H1 (cell line): ENCODE measurements around the gene RNF168. TPM values are rescaled to one million over a fixed set of nuclear protein-coding genes. Genes with fewer than 3 reads are reported as not detected.

ENCODE experiments used
- HDAC2 ChIP-seq, 2 experiments: fragments of 300-600 bp in 1 of 2; sonication (generic) in 1 of 2; IDR thresholded peaks; 2 replicates each; pipeline ENCODE4 v1.6.1; 2011 to 2012; ENCODE audit warnings: low read depth in 2 of 2, low read length in 2 of 2, mild to moderate bottlenecking in 2 of 2, moderate library complexity in 2 of 2, borderline replicate concordance in 1 of 2, inconsistent platforms in 1 of 2
- TAF1 ChIP-seq: IDR thresholded peaks from 2 replicates; pipeline ENCODE4 v1.6.1; 2011; ENCODE audit warnings: mild to moderate bottlenecking, low read depth, low read length
- TCF12 ChIP-seq: IDR thresholded peaks from 2 replicates; pipeline ENCODE4 v1.6.1; 2011; ENCODE audit warnings: low read depth, mild to moderate bottlenecking, low read length
- polyA plus RNA-seq, 7 experiments: library from polyadenylated mRNA; depleted of rRNA in 3 of 7; stranded (reverse) in 5 of 7; unstranded in 2 of 7; fragments of >200 nt in 5 of 7; fragments of 200-250 nt in 2 of 7; gene quantifications; 1 replicate in 5 of 7; 2 replicates in 1 of 7; 4 replicates in 1 of 7; pipeline versions ENCODE4 v1.2.1 to v1.2.3, GENCODE V29; 2011 to 2013; ENCODE audit warnings: missing spikeins in 2 of 7, mixed read lengths in 2 of 7
- total RNA-seq: library from RNA; stranded (reverse); fragmentation: NEBNext Ultra II Directional; extraction: Animal tissue kit (Norgen Biotek cat#: 25700); gene quantifications from 2 replicates; pipeline ENCODE4 v1.2.1, GENCODE V29; 2021
- TF ChIP-seq, protein P1 (sequence below): fragments of 300-600 bp; sonication (generic); IDR thresholded peaks from 2 replicates; pipeline ENCODE4 v1.7.1; 2012; ENCODE audit warnings: low read length, moderate library complexity, mild to moderate bottlenecking, inconsistent platforms; ENCODE audit not compliant: insufficient replicate concordance
- TF ChIP-seq, protein P2 (sequence below): IDR thresholded peaks from 2 replicates; pipeline ENCODE4 v1.6.1; 2011; ENCODE audit warnings: low read length, improper control_type of control experiment

Gene RNF168
- total and polyA plus RNA-seq, 2 of the 8 experiments (the other 6 are each of a cell fraction or from before 2014, with no cell fraction given): 6.3 to 63.5 TPM

DNA sequence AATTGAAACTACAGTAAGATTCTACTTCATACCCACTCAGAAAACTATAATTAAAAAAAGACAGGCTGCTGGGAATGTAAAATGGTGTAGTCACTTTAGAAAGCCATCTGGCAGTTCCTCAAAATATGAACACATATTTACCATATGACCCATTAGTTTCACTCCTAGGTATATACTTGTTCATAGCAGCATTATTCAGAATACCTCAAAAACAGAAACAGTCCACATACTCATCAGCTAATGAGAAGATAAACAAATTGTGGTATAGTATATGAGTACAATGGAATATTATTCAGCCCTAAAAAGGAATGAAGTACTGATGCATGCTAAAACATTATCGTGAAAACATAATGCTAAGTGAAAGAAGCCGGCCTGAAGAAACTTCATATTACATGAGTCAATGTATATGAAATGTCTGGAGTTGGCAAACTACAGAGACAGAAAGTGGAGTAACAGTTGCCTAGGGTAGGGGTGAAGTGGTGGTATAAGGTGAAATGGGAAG, 41.0 kb upstream of the RNF168 start (continued):
- no peak for TF ChIP-seq TAF1
- TF ChIP-seq, protein P1, sequence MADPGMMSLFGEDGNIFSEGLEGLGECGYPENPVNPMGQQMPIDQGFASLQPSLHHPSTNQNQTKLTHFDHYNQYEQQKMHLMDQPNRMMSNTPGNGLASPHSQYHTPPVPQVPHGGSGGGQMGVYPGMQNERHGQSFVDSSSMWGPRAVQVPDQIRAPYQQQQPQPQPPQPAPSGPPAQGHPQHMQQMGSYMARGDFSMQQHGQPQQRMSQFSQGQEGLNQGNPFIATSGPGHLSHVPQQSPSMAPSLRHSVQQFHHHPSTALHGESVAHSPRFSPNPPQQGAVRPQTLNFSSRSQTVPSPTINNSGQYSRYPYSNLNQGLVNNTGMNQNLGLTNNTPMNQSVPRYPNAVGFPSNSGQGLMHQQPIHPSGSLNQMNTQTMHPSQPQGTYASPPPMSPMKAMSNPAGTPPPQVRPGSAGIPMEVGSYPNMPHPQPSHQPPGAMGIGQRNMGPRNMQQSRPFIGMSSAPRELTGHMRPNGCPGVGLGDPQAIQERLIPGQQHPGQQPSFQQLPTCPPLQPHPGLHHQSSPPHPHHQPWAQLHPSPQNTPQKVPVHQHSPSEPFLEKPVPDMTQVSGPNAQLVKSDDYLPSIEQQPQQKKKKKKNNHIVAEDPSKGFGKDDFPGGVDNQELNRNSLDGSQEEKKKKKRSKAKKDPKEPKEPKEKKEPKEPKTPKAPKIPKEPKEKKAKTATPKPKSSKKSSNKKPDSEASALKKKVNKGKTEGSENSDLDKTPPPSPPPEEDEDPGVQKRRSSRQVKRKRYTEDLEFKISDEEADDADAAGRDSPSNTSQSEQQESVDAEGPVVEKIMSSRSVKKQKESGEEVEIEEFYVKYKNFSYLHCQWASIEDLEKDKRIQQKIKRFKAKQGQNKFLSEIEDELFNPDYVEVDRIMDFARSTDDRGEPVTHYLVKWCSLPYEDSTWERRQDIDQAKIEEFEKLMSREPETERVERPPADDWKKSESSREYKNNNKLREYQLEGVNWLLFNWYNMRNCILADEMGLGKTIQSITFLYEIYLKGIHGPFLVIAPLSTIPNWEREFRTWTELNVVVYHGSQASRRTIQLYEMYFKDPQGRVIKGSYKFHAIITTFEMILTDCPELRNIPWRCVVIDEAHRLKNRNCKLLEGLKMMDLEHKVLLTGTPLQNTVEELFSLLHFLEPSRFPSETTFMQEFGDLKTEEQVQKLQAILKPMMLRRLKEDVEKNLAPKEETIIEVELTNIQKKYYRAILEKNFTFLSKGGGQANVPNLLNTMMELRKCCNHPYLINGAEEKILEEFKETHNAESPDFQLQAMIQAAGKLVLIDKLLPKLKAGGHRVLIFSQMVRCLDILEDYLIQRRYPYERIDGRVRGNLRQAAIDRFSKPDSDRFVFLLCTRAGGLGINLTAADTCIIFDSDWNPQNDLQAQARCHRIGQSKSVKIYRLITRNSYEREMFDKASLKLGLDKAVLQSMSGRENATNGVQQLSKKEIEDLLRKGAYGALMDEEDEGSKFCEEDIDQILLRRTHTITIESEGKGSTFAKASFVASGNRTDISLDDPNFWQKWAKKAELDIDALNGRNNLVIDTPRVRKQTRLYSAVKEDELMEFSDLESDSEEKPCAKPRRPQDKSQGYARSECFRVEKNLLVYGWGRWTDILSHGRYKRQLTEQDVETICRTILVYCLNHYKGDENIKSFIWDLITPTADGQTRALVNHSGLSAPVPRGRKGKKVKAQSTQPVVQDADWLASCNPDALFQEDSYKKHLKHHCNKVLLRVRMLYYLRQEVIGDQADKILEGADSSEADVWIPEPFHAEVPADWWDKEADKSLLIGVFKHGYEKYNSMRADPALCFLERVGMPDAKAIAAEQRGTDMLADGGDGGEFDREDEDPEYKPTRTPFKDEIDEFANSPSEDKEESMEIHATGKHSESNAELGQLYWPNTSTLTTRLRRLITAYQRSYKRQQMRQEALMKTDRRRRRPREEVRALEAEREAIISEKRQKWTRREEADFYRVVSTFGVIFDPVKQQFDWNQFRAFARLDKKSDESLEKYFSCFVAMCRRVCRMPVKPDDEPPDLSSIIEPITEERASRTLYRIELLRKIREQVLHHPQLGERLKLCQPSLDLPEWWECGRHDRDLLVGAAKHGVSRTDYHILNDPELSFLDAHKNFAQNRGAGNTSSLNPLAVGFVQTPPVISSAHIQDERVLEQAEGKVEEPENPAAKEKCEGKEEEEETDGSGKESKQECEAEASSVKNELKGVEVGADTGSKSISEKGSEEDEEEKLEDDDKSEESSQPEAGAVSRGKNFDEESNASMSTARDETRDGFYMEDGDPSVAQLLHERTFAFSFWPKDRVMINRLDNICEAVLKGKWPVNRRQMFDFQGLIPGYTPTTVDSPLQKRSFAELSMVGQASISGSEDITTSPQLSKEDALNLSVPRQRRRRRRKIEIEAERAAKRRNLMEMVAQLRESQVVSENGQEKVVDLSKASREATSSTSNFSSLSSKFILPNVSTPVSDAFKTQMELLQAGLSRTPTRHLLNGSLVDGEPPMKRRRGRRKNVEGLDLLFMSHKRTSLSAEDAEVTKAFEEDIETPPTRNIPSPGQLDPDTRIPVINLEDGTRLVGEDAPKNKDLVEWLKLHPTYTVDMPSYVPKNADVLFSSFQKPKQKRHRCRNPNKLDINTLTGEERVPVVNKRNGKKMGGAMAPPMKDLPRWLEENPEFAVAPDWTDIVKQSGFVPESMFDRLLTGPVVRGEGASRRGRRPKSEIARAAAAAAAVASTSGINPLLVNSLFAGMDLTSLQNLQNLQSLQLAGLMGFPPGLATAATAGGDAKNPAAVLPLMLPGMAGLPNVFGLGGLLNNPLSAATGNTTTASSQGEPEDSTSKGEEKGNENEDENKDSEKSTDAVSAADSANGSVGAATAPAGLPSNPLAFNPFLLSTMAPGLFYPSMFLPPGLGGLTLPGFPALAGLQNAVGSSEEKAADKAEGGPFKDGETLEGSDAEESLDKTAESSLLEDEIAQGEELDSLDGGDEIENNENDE: no peak
- TF ChIP-seq HDAC2 (IDR thresholded peaks at IDR 0.05; ENCODE audit: borderline replicate concordance in 1 of 2, low read depth in 2 of 2, low read length in 2 of 2): no peak
- TF ChIP-seq, protein P2, sequence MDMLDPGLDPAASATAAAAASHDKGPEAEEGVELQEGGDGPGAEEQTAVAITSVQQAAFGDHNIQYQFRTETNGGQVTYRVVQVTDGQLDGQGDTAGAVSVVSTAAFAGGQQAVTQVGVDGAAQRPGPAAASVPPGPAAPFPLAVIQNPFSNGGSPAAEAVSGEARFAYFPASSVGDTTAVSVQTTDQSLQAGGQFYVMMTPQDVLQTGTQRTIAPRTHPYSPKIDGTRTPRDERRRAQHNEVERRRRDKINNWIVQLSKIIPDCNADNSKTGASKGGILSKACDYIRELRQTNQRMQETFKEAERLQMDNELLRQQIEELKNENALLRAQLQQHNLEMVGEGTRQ: no peak
- no peak for TF ChIP-seq TCF12
- TF ChIP-seq, all 59 proteins: peak for 0
